Skeletal muscle satellite cell (primary cell): Measurements from ENCODE around the gene HNRNPF.

ENCODE experiments used
- H3K27me3 ChIP-seq: 2 replicates; pipeline ENCODE4 v1.7.0; 2013; ENCODE audit warnings: low read length; ENCODE audit not compliant: control insufficient read depth, insufficient read depth
- H3K36me3 ChIP-seq: 2 replicates; pipeline ENCODE4 v1.7.0; 2013; ENCODE audit warnings: mild to moderate bottlenecking, control low read depth, low read length; ENCODE audit not compliant: insufficient read depth
- H3K4me1 ChIP-seq: 2 replicates; pipeline ENCODE4 v1.7.0; 2013; ENCODE audit warnings: low read length; ENCODE audit not compliant: control insufficient read depth, insufficient read depth
- H3K4me2 ChIP-seq: 2 replicates; pipeline ENCODE4 v1.7.0; 2013; ENCODE audit warnings: mild to moderate bottlenecking, low read length
- H3K4me3 ChIP-seq: 2 replicates; pipeline ENCODE4 v1.7.0; 2013; ENCODE audit warnings: low read length
- H3K9ac ChIP-seq: 2 replicates; pipeline ENCODE4 v1.7.0; 2013; ENCODE audit warnings: mild to moderate bottlenecking, low read depth, low read length, moderate library complexity
- H3K9me3 ChIP-seq: replicated peaks from 2 replicates; pipeline ENCODE4 v1.7.0; 2013; ENCODE audit warnings: mild to moderate bottlenecking, control low read depth, low read length

The HNRNPF gene

GRCh38 chr10:43420369-43421200, 11.6 kb upstream of the HNRNPF start:
- Histone ChIP-seq H3K36me3 (no peaks in the 10 kb centered on the region), H3K9ac (peak overlapping the region; percentile 89), H3K9me3 (no peaks in the 10 kb centered on the region), H3K4me2 (peak overlapping the region; percentile 91), H3K4me3 (peak overlapping the region; percentile 72), H3K4me1 (peaks cover 15% of the 10 kb centered on the region), H3K27me3 (no peaks in the 10 kb centered on the region)

GRCh38 chr10:43419997-43420368, 11.0 kb upstream of the HNRNPF start:
- H3K9ac ChIP-seq = peak overlapping the region; percentile 89
- no peaks in the 10 kb centered on the region for H3K9me3 ChIP-seq
- H3K4me2 ChIP-seq = peak overlapping the region; percentile 91
- H3K4me3 ChIP-seq = peak overlapping the region; percentile 72
- H3K36me3 ChIP-seq = no peaks in the 10 kb centered on the region
- peaks cover 15% of the 10 kb centered on the region for H3K4me1 ChIP-seq
- H3K27me3 ChIP-seq = no peaks in the 10 kb centered on the region

GRCh38 chr10:43417950-43418768, 9.2 kb upstream of the HNRNPF start:
- no peaks in the 10 kb centered on the region for H3K36me3 ChIP-seq
- H3K4me2 ChIP-seq = no peak overlapping the region
- H3K9ac ChIP-seq = no peak overlapping the region
- H3K27me3 ChIP-seq = no peaks in the 10 kb centered on the region
- peaks cover 15% of the 10 kb centered on the region for H3K4me1 ChIP-seq
- H3K4me3 ChIP-seq = no peak overlapping the region
- no peaks in the 10 kb centered on the region for H3K9me3 ChIP-seq

GRCh38 chr10:43415544-43415943, 6.6 kb upstream of the HNRNPF start:
- H3K36me3 ChIP-seq = no peaks in the 10 kb centered on the region
- no peaks in the 10 kb centered on the region for H3K27me3 ChIP-seq
- H3K4me2 ChIP-seq = no peak overlapping the region
- no peak overlapping the region for H3K9ac ChIP-seq
- H3K4me1 ChIP-seq = peaks cover 6% of the 10 kb centered on the region
- no peak overlapping the region for H3K4me3 ChIP-seq
- no peaks in the 10 kb centered on the region for H3K9me3 ChIP-seq

- Histone ChIP-seq H3K4me1 (no peaks in the 10 kb centered on the region), H3K36me3 (no peaks in the 10 kb centered on the region), H3K9me3 (no peaks in the 10 kb centered on the region), H3K4me2 (no peak overlapping the region), H3K4me3 (no peak overlapping the region), H3K27me3 (no peaks in the 10 kb centered on the region), H3K9ac (no peak overlapping the region)
Measured at GRCh38 chr10:43411536-43411935, 2.5 kb upstream of the HNRNPF start.

- no peaks in the 10 kb centered on the region for H3K27me3 ChIP-seq
- no peaks in the 10 kb centered on the region for H3K9me3 ChIP-seq
- peaks cover 6% of the 10 kb centered on the region for H3K4me1 ChIP-seq
- H3K4me2 ChIP-seq = peak overlapping the region; percentile 76
- H3K4me3 ChIP-seq = no peak overlapping the region
- H3K36me3 ChIP-seq = no peaks in the 10 kb centered on the region
- H3K9ac ChIP-seq = no peak overlapping the region
Measured at GRCh38 chr10:43410345-43410744, 1.4 kb upstream of the HNRNPF start.

GRCh38 chr10:43409385-43410109, 561 bp upstream of the HNRNPF start:
- Histone ChIP-seq H3K9me3 (no peaks in the 10 kb centered on the region), H3K9ac (peak overlapping the region; percentile 96), H3K4me2 (peak overlapping the region; percentile 76), H3K27me3 (no peaks in the 10 kb centered on the region), H3K36me3 (no peaks in the 10 kb centered on the region), H3K4me3 (peak overlapping the region; percentile 93), H3K4me1 (peaks cover 12% of the 10 kb centered on the region)

- peak overlapping the region; percentile 96 for H3K9ac ChIP-seq
- peak overlapping the region; percentile 93 for H3K4me3 ChIP-seq
- H3K27me3 ChIP-seq = no peaks in the 10 kb centered on the region
- H3K9me3 ChIP-seq = no peaks in the 10 kb centered on the region
- H3K4me2 ChIP-seq = peak overlapping the region; percentile 99
- peaks cover 5% of the 10 kb centered on the region for H3K36me3 ChIP-seq
- H3K4me1 ChIP-seq = peaks cover 23% of the 10 kb centered on the region
Measured at GRCh38 chr10:43408331-43408709, 666 bp downstream of the HNRNPF start.

GRCh38 chr10:43407576-43408330, 1.2 kb downstream of the HNRNPF start:
- Histone ChIP-seq H3K27me3 (no peaks in the 10 kb centered on the region), H3K4me3 (peak overlapping the region; percentile 93), H3K9ac (peak overlapping the region; percentile 96), H3K4me2 (peak overlapping the region; percentile 99), H3K9me3 (no peaks in the 10 kb centered on the region), H3K4me1 (peaks cover 29% of the 10 kb centered on the region), H3K36me3 (peaks cover 10% of the 10 kb centered on the region)

GRCh38 chr10:43407148-43407575, 1.8 kb downstream of the HNRNPF start:
- Histone ChIP-seq H3K4me3 (peak overlapping the region; percentile 93), H3K9me3 (no peaks in the 10 kb centered on the region), H3K4me2 (peak overlapping the region; percentile 99), H3K4me1 (peaks cover 34% of the 10 kb centered on the region), H3K27me3 (no peaks in the 10 kb centered on the region), H3K9ac (peak overlapping the region; percentile 96), H3K36me3 (peaks cover 16% of the 10 kb centered on the region)

GRCh38 chr10:43404704-43405084, 4.3 kb downstream of the HNRNPF start:
- no peak overlapping the region for H3K9ac ChIP-seq

More at GRCh38 chr10:43404704-43405084, 4.3 kb downstream of the HNRNPF start:
- no peaks in the 10 kb centered on the region for H3K9me3 ChIP-seq
- peak overlapping the region; percentile 99 for H3K4me2 ChIP-seq
- H3K4me1 ChIP-seq = peaks cover 49% of the 10 kb centered on the region
- peak overlapping the region; percentile 51 for H3K4me3 ChIP-seq
- no peaks in the 10 kb centered on the region for H3K27me3 ChIP-seq
- peaks cover 17% of the 10 kb centered on the region for H3K36me3 ChIP-seq
